ENCODE measurements around the gene SERPINA12. TPM values are rescaled to one million over a fixed set of nuclear protein-coding genes. Genes with fewer than 3 reads are reported as not detected.

The SERPINA12 gene
- total and polyA plus RNA-seq, 2 experiments from 2014 or later: not detected

GRCh38 chr14:94557327-94557726 is 48.1 kb upstream of the SERPINA12 start:
- no peaks in the 10 kb centered on the region for H3K9me2 ChIP-seq (ENCODE audit: insufficient read depth)
- Mint-ChIP-seq H3K4me1 (no peaks in the 10 kb centered on the region), H3K9me3 (peaks cover 19% of the 10 kb centered on the region; the same call in 2 of the 3 replicates), H3K36me3 (ENCODE audit: low read depth) (no peaks in the 10 kb centered on the region), H3K27me3 (ENCODE audit: insufficient read depth, low read depth, poor library complexity) (peaks cover 5% of the 10 kb centered on the region), H3K27ac (no peak overlapping the region), H3K4me3 (no peak overlapping the region)
- no peaks in the 10 kb centered on the region for H3K79me2 ChIP-seq (replicated peaks; ENCODE audit: insufficient read depth)
- no peaks in the 10 kb centered on the region for H3K36me3 ChIP-seq (ENCODE audit: insufficient read depth)
- no peaks in the 10 kb centered on the region for H3K27me3 ChIP-seq (ENCODE audit: insufficient read depth)
- H3F3A ChIP-seq (replicated peaks; ENCODE audit: low read depth): no peaks in the 10 kb centered on the region
- no peaks in the 10 kb centered on the region for H4K20me1 ChIP-seq (replicated peaks; ENCODE audit: insufficient read depth)
- TF ChIP-seq POLR2AphosphoS5 (IDR thresholded peaks at IDR 0.05; ENCODE audit: low read depth) (no peak), ZNF331 (CRISPR knock-in tag; IDR thresholded peaks at IDR 0.05; ENCODE audit: low read depth) (peak; percentile 80)
- no peak overlapping the region for H3K4me3 ChIP-seq
- DNase-seq (ENCODE audit: low spot score) (no peak), ATAC-seq (no peak)
- no peak overlapping the region for H3K27ac ChIP-seq (ENCODE audit: low read depth)
- H2AFZ ChIP-seq: no peak overlapping the region
- no peak overlapping the region for H3K4me2 ChIP-seq
- no peaks in the 10 kb centered on the region for H3K4me1 ChIP-seq (ENCODE audit: insufficient read depth)

GRCh38 chr14:94555991-94556390 is 46.7 kb upstream of the SERPINA12 start:
- Histone ChIP-seq H3K27me3 (ENCODE audit: insufficient read depth) (no peaks in the 10 kb centered on the region), H2AFZ (no peak overlapping the region), H4K20me1 (replicated peaks; ENCODE audit: insufficient read depth) (no peaks in the 10 kb centered on the region), H3K4me3 (no peak overlapping the region), H3K79me2 (replicated peaks; ENCODE audit: insufficient read depth) (no peaks in the 10 kb centered on the region), H3K9me2 (ENCODE audit: insufficient read depth) (no peaks in the 10 kb centered on the region), H3K4me1 (ENCODE audit: insufficient read depth) (no peaks in the 10 kb centered on the region), H3K4me2 (no peak overlapping the region), H3F3A (replicated peaks; ENCODE audit: low read depth) (no peaks in the 10 kb centered on the region), H3K36me3 (ENCODE audit: insufficient read depth) (no peaks in the 10 kb centered on the region), H3K27ac (ENCODE audit: low read depth) (no peak overlapping the region)
- Mint-ChIP-seq H3K27me3 (ENCODE audit: insufficient read depth, low read depth, poor library complexity) (peaks cover 5% of the 10 kb centered on the region), H3K9me3 (peaks cover 19% of the 10 kb centered on the region; the same call in 2 of the 3 replicates), H3K4me3 (no peak overlapping the region), H3K4me1 (no peaks in the 10 kb centered on the region), H3K27ac (no peak overlapping the region), H3K36me3 (ENCODE audit: low read depth) (no peaks in the 10 kb centered on the region)
- DNase-seq (ENCODE audit: low spot score) (no peak), ATAC-seq (no peak)
- TF ChIP-seq POLR2AphosphoS5 (IDR thresholded peaks at IDR 0.05; ENCODE audit: low read depth): no peak
- TF ChIP-seq EZH2 (IDR thresholded peaks at IDR 0.05; ENCODE audit: low read depth, unreplicated experiment): no peak
- no peak for TF ChIP-seq JUNB (IDR thresholded peaks at IDR 0.05; ENCODE audit: unreplicated experiment)
- TF ChIP-seq ZNF114 (CRISPR knock-in tag; IDR thresholded peaks at IDR 0.05): no peak
- TF ChIP-seq ETS1 (IDR thresholded peaks at IDR 0.05): no peak
- TF ChIP-seq CREB1 (CRISPR knock-in tag; IDR thresholded peaks at IDR 0.05; ENCODE audit: low read depth): no peak
- TF ChIP-seq ZNF462 (CRISPR knock-in tag; IDR thresholded peaks at IDR 0.05): no peak
- TF ChIP-seq NANOG (IDR thresholded peaks at IDR 0.05; ENCODE audit: borderline replicate concordance): no peak
- no peak for TF ChIP-seq STAT1 (IDR thresholded peaks at IDR 0.05; ENCODE audit: unreplicated experiment)
- TF ChIP-seq REST (IDR thresholded peaks at IDR 0.05; ENCODE audit: unreplicated experiment): no peak
